Measurements from ENCODE around the gene FHOD3. TPM values are rescaled to one million over a fixed set of nuclear protein-coding genes. Genes with fewer than 3 reads are reported as not detected.

The FHOD3 gene
- total and polyA plus RNA-seq, 2 of the 4 experiments (the other 2 are of a cell fraction) = 14.6 to 16.0 TPM

- Histone ChIP-seq H3K79me1 (ENCODE audit: low read depth in 1 of 2, low read length in 2 of 2) (no peaks in the 10 kb centered on the region), H3K14ac (replicated peaks; ENCODE audit: low read depth, low read length) (no peak overlapping the region), H3K4me1 (ENCODE audit: control insufficient read depth, insufficient read depth, low read length) (peaks cover 10% of the 10 kb centered on the region), H4K8ac (ENCODE audit: low read depth in 2 of 2, low read length in 2 of 2) (no peak overlapping the region), H3K4me2 (ENCODE audit: low read depth, low read length) (peak overlapping the region; percentile 67; the same call in 1 of the 2 replicates), H3K4ac (ENCODE audit: low read depth, low read length) (no peak overlapping the region), H2AK5ac (ENCODE audit: low read depth, low read length) (no peak overlapping the region), H3K4me3 (ENCODE audit: insufficient read depth, low read depth, low read length) (no peak overlapping the region), H2AK9ac (replicated peaks; ENCODE audit: low read depth, low read length, poor library complexity) (no peak overlapping the region), H3K23ac (ENCODE audit: low read depth, low read length) (no peak overlapping the region), H3K9me3 (ENCODE audit: control insufficient read depth, insufficient read depth, low read length) (no peaks in the 10 kb centered on the region), H2AFZ (replicated peaks; ENCODE audit: low read length, poor library complexity) (no peak overlapping the region), H3K36me3 (ENCODE audit: control insufficient read depth, insufficient read depth, low read length) (no peaks in the 10 kb centered on the region), H2BK120ac (ENCODE audit: low read depth, low read length) (no peak overlapping the region), H2BK5ac (ENCODE audit: low read depth, low read length, poor library complexity, severe bottlenecking) (no peak overlapping the region), H3K27me3 (ENCODE audit: control insufficient read depth, insufficient read depth, low read length) (no peaks in the 10 kb centered on the region), H3K56ac (ENCODE audit: extremely low read depth, insufficient read depth, low read length) (no peak overlapping the region), H4K91ac (ENCODE audit: insufficient read depth, low read depth, low read length) (no peak overlapping the region), H4K5ac (ENCODE audit: low read depth, low read length) (no peak overlapping the region; the same call in 1 of the 2 replicates), H3K27ac (ENCODE audit: insufficient read depth, low read length) (peak overlapping the region; percentile 50; the same call in 1 of the 2 replicates), H2BK15ac (ENCODE audit: low read depth, low read length) (no peak overlapping the region), H3K9ac (ENCODE audit: low read depth, low read length) (no peak overlapping the region), H3K18ac (ENCODE audit: low read depth, low read length) (no peak overlapping the region), H4K20me1 (ENCODE audit: insufficient read depth, low read length) (no peaks in the 10 kb centered on the region; the same call in 1 of the 2 replicates), H2BK20ac (ENCODE audit: low read depth, low read length) (no peak overlapping the region), H3K9me1 (ENCODE audit: insufficient read depth, low read length) (no peaks in the 10 kb centered on the region; the same call in 1 of the 2 replicates)
- in situ Hi-C loops (cut with MboI; ENCODE audit: low sequenced_read_pairs) (no loop called here), intact Hi-C loops (cut with micrococcal nuclease) (loop anchor here (5.0 to 10.0 kb wide), 2 partner anchors 73 to 261 kb away; partner anchors contain the start of gene FHOD3), dilution Hi-C loops (cut with HindIII; ENCODE audit: low sequenced_read_pairs, unreplicated experiment) (no loop called here)
- no CpG with 5 or more reads among the region's 1 CpG for WGBS, 2 experiments (ENCODE audit: extremely low coverage in 2 of 2, insufficient read length in 1 of 2)
- TF ChIP-seq CTCF (conservative IDR thresholded peaks at IDR 0.05; ENCODE audit: low read depth, low read length) (0 out of 2 replicates have a peak, but pooled peaks have one; percentile 13), RCOR1 (IDR thresholded peaks at IDR 0.05; ENCODE audit: insufficient replicate concordance, low read length) (no peak), CEBPB (IDR thresholded peaks at IDR 0.05; ENCODE audit: low read depth, low read length) (no peak), NFE2L2 (IDR thresholded peaks at IDR 0.05; ENCODE audit: low read depth, low read length) (no peak), ELK1 (IDR thresholded peaks at IDR 0.05; ENCODE audit: borderline replicate concordance, low read depth, low read length) (no peak), RFX5 (IDR thresholded peaks at IDR 0.05; ENCODE audit: low read depth, low read length) (no peak), MXI1 (IDR thresholded peaks at IDR 0.05; ENCODE audit: borderline replicate concordance, low read depth, low read length) (no peak), MAZ (IDR thresholded peaks at IDR 0.05; ENCODE audit: borderline replicate concordance, low read depth, low read length) (no peak)
- ATAC-seq (ENCODE audit: low read depth) (peak; percentile 76), DNase-seq (peak; percentile 44)
- ChIA-PET CTCF (interaction anchor here (0.6 to 0.7 kb wide), 2 partner anchors 128 to 235 kb away, joined by 3 read pairs; no protein-coding TSS in a partner anchor), POLR2A (ENCODE audit: unreplicated experiment) (interaction anchor here (0.7 kb wide), 1 partner anchor 39 kb away, joined by 3 read pairs; no protein-coding TSS in a partner anchor)
- BruUV-seq (replicated peaks) = no TSS peak
Observed at GRCh38 chr18:36558234-36558633, 260.7 kb downstream of the FHOD3 start.

All from IMR-90 (cell line).